ENCODE results near the gene CRB1.

CRB1 gene

DNA sequence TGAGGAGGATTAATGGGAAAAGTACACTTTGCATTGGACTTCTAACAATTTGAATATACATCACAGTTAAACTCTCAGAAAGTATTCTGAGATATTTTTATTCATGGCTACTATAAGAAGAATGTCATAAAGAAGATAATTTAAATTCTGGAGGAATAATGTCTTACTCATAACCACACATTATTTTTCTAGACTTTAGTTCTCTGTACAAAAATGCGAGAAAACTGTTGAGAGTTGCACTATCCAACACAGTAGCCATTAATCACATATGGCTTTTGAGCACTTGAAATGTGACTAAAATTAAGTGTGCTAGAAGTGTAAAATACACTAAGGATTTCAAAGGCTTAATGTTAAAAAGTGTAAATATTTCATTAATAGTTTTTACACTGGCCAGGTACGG lies 53.8 kb downstream of the CRB1 start:
- TF ChIP-seq, protein P1, sequence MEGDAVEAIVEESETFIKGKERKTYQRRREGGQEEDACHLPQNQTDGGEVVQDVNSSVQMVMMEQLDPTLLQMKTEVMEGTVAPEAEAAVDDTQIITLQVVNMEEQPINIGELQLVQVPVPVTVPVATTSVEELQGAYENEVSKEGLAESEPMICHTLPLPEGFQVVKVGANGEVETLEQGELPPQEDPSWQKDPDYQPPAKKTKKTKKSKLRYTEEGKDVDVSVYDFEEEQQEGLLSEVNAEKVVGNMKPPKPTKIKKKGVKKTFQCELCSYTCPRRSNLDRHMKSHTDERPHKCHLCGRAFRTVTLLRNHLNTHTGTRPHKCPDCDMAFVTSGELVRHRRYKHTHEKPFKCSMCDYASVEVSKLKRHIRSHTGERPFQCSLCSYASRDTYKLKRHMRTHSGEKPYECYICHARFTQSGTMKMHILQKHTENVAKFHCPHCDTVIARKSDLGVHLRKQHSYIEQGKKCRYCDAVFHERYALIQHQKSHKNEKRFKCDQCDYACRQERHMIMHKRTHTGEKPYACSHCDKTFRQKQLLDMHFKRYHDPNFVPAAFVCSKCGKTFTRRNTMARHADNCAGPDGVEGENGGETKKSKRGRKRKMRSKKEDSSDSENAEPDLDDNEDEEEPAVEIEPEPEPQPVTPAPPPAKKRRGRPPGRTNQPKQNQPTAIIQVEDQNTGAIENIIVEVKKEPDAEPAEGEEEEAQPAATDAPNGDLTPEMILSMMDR (IDR thresholded peaks at IDR 0.05; ENCODE audit: borderline replicate concordance, insufficient read depth, low read depth, low read length), result no peak
- no peak overlapping the region for H3K4me3 ChIP-seq (ENCODE audit: low read depth, low read length)

DNA sequence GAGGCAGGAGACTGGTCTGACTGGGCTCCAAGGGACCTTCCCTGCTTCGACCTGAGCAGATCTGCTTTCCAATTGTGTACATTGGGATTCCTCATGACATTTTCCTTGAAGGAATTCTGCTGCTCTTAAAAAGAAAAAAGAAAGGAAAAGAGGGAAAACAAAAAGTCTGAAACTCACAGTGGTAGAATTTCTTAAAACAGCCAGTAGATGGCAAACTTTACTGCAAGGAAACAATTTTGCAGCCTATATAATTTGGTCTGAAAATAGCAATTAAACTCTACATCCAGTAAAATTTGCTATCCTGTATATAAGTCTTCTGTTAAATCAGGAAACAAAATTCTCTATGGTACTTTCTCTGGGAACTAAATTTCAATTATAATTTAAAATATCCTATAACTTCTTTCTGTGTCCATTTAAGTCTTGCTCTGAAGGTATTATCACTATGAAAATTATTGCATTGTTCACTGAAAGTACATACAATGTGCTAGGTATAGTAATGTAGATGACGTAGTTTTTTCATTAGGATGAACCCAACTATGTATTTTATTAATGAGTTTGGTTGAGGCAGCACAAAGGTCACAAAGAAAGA lies 59.8 kb downstream of the CRB1 start:
- TF ChIP-seq, protein P1 (IDR thresholded peaks at IDR 0.05; ENCODE audit: borderline replicate concordance, insufficient read depth, low read depth, low read length), result no peak
- no peak overlapping the region for H3K4me3 ChIP-seq (ENCODE audit: low read depth, low read length)

DNA sequence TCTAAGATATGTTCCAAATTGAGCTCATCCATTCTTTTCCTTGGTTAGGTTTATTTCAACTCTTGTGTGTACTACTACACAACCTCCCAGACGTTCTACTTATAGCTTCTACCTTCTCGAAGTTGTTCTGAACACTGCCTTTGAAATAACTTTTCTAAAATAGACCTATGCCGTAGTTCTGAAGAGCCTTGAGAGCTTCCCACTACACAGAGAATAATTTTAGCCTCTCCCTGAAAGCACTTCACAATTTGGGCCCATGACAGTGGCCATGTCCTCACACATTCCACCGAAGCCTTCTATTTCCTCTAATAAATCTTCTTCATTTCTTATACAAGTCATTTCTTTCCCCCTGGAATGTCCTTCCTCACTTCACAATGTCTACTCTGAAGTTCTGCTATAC lies 62.2 kb downstream of the CRB1 start:
- TF ChIP-seq, protein P1 (IDR thresholded peaks at IDR 0.05; ENCODE audit: borderline replicate concordance, insufficient read depth, low read depth, low read length), result no peak
- no peak overlapping the region for H3K4me3 ChIP-seq (ENCODE audit: low read depth, low read length)

DNA sequence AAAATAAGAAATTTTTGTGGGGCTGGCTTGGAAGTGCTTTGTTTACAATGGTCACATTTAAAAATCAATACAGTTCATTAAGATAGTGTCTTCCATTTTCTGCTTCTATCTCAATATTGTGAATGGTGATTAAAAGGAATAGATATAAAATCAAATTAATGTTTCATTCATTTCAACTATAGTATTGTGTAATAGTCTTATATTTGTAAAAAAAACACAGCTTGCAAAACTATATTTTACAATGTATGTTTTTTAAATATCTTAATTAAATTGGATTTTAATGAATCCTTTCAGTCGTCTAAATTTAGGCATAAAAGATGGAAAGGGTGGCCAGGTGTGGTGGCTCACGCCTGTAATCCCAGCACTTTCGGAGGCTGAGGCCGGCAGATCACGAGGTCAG lies 63.5 kb downstream of the CRB1 start:
- no peak overlapping the region for H3K4me3 ChIP-seq (ENCODE audit: low read depth, low read length)
- TF ChIP-seq, protein P1 (IDR thresholded peaks at IDR 0.05; ENCODE audit: borderline replicate concordance, insufficient read depth, low read depth, low read length), result no peak

DNA sequence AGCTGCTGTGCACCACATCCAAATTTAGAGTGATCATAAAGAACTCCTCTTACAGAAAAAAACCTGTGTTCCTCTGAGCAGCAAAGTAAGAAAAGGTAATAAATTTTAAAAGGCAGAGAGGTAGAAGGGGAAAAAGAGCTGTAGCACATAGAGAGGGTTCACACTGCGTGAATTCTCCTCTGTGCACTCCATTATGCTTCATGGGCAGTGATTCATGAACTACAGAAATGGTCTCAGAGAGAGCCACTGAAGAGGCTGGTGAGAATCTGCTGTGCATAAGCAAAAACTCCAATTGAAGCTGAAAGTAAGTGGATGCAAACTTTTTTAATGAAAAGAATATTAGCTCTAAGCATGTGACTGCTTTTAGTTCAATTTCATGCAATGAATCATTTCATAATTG lies 65.0 kb downstream of the CRB1 start:
- H3K4me3 ChIP-seq (ENCODE audit: low read depth, low read length), result no peak overlapping the region

DNA sequence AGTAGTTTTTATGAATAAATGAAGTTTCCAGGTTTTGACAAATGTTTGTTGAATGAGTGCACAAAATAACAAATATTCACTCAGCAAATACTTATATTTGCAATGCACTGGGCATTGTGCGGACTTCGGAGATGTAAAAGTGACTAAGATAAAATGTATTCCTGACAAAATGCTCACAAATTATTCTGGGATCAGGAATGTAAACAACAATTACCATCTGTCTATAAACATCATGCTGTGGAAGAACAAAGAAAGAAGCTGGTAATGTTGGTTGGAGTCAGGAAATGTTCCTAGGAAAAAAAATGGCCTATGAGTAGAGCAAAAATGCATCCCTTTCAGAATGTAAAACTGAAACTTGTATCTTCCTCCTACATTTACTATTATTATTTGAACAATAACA lies 68.5 kb downstream of the CRB1 start:
- TF ChIP-seq, protein P1 (IDR thresholded peaks at IDR 0.05; ENCODE audit: borderline replicate concordance, insufficient read depth, low read depth, low read length), result no peak
- no peak overlapping the region for H3K4me3 ChIP-seq (ENCODE audit: low read depth, low read length)

More for the DNA sequence above, 65.0 kb downstream of the CRB1 start:
- TF ChIP-seq, protein P1 (IDR thresholded peaks at IDR 0.05; ENCODE audit: borderline replicate concordance, insufficient read depth, low read depth, low read length), result no peak

Data from GM12875 (cell line).